GM12878 (cell line): ENCODE data around the gene FAM117B. TPM values are rescaled to one million over a fixed set of nuclear protein-coding genes. Genes with fewer than 3 reads are reported as not detected.

Experiments used
- BRCA1 ChIP-seq: IDR thresholded peaks from 2 replicates; pipeline ENCODE4 v1.6.1; 2011; ENCODE audit warnings: low read depth, low read length, improper control_type of control experiment
- CUX1 ChIP-seq: IDR thresholded peaks from 2 replicates; pipeline ENCODE4 v1.6.1; 2012; ENCODE audit warnings: improper control_type of control experiment, low read depth, low read length; ENCODE audit not compliant: insufficient replicate concordance
- HCFC1 ChIP-seq: fragments of 150-350 bp; IDR thresholded peaks from 2 replicates; pipeline ENCODE4 v1.6.1; 2014; ENCODE audit warnings: low read length
- HDAC2 ChIP-seq: fragments of 200-600 bp; sonication (generic); IDR thresholded peaks from 2 replicates; pipeline ENCODE4 v1.6.1; 2017
- IKZF2 ChIP-seq, 2 experiments: fragments of 450-650 bp; IDR thresholded peaks; 2 replicates each; pipeline ENCODE4 v1.6.1; 2017; ENCODE audit warnings: mild to moderate bottlenecking in 2 of 2, moderate library complexity in 2 of 2
- JUND ChIP-seq: IDR thresholded peaks from 2 replicates; pipeline ENCODE4 v1.6.1; 2012; ENCODE audit warnings: low read depth, mild to moderate bottlenecking, low read length, improper control_type of control experiment, moderate library complexity
- SREBF1 ChIP-seq: IDR thresholded peaks from 2 replicates; pipeline ENCODE4 v1.6.1; 2012; ENCODE audit warnings: mild to moderate bottlenecking, low read length
- TBL1XR1 ChIP-seq: IDR thresholded peaks from 2 replicates; pipeline ENCODE4 v1.6.1; 2012; ENCODE audit warnings: low read depth, low read length, improper control_type of control experiment
- ZZZ3 ChIP-seq: IDR thresholded peaks from 2 replicates; pipeline ENCODE4 v1.6.1; 2011; ENCODE audit warnings: low read depth; ENCODE audit not compliant: control insufficient read depth, insufficient read length
- polyA plus RNA-seq, 11 experiments: library from polyadenylated mRNA; depleted of rRNA in 4 of 11; unstranded in 6 of 11; stranded (reverse) in 5 of 11; fragments of >200 nt; fragmentation: Nextera tagmentation in 4 of 11; fragmentation: Illumina TruSeq in 1 of 11; extraction: Ambion mirVana in 4 of 11; extraction: Trizol in 1 of 11; gene quantifications; 1 replicate in 1 of 11; 2 replicates in 10 of 11; pipeline versions ENCODE4 v1.2.1 to v1.2.3, GENCODE V29; 2011 to 2016; ENCODE audit warnings: inconsistent platforms in 2 of 11, missing spikeins in 2 of 11, low read depth in 1 of 11
- total RNA-seq, 4 experiments: library from RNA; depleted of rRNA in 3 of 4; stranded (reverse); fragments of >200 nt in 3 of 4; fragmentation: Illumina TruSeq in 1 of 4; extraction: Trizol in 1 of 4; gene quantifications; 2 replicates each; pipeline versions ENCODE4 v1.2.1 to v1.2.3, GENCODE V29; 2013 to 2021
- TF ChIP-seq, protein P1 (sequence below): fragments of 450-650 bp; formaldehyde crosslinking; IDR thresholded peaks from 2 replicates; pipeline ENCODE4 v1.4.0; 2020; ENCODE audit warnings: mild to moderate bottlenecking, moderate library complexity

FAM117B gene
- total and polyA plus RNA-seq, 10 of the 15 experiments (the other 5 are each of a cell fraction or from before 2014, with no cell fraction given), result 1.6 to 7.6 (median 4.2) TPM

DNA sequence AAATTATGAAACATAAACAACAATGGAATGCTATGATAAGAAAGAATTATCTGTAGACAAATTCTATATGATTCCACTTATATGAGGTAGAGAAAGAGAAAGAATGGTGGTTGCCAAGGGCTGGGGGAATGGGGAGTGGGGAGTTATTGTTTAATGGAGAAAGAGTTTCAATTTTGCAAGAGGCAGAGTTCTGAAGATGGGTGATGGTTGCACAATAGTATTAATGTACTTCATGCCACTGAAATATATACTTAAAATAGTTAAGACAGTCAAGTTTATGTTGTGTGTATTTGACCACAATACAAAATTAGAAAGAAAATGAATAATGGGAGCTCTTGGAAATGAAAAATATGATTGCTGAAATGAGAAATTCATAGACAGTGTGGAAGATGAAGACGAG is 22.6 kb upstream of the FAM117B start (continued):
- TF ChIP-seq, protein P1, sequence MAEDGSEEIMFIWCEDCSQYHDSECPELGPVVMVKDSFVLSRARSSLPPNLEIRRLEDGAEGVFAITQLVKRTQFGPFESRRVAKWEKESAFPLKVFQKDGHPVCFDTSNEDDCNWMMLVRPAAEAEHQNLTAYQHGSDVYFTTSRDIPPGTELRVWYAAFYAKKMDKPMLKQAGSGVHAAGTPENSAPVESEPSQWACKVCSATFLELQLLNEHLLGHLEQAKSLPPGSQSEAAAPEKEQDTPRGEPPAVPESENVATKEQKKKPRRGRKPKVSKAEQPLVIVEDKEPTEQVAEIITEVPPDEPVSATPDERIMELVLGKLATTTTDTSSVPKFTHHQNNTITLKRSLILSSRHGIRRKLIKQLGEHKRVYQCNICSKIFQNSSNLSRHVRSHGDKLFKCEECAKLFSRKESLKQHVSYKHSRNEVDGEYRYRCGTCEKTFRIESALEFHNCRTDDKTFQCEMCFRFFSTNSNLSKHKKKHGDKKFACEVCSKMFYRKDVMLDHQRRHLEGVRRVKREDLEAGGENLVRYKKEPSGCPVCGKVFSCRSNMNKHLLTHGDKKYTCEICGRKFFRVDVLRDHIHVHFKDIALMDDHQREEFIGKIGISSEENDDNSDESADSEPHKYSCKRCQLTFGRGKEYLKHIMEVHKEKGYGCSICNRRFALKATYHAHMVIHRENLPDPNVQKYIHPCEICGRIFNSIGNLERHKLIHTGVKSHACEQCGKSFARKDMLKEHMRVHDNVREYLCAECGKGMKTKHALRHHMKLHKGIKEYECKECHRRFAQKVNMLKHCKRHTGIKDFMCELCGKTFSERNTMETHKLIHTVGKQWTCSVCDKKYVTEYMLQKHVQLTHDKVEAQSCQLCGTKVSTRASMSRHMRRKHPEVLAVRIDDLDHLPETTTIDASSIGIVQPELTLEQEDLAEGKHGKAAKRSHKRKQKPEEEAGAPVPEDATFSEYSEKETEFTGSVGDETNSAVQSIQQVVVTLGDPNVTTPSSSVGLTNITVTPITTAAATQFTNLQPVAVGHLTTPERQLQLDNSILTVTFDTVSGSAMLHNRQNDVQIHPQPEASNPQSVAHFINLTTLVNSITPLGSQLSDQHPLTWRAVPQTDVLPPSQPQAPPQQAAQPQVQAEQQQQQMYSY (CRISPR knock-in tag), result no peak
- TF ChIP-seq BRCA1, result no peak
- TF ChIP-seq HDAC2, result no peak
- TF ChIP-seq JUND, result no peak
- no peak for TF ChIP-seq ZZZ3
- TF ChIP-seq TBL1XR1, result no peak
- TF ChIP-seq HCFC1, result no peak
- no peak for TF ChIP-seq SREBF1
- no peak for TF ChIP-seq IKZF2 (IDR thresholded peaks at IDR 0.05)
- TF ChIP-seq CUX1, result no peak
